Mesendoderm (in vitro differentiated cells): Measurements from ENCODE around the gene CACNB2.

Experiments
- DNase-seq: peaks from one replicate; pipeline ENCODE4 v3.0.0; 2013
- H2AK5ac ChIP-seq: 2 replicates; pipeline ENCODE4 v1.6.1; 2013; ENCODE audit warnings: low read length, inconsistent platforms
- H2BK120ac ChIP-seq: 2 replicates; pipeline ENCODE4 v1.6.1; 2013; ENCODE audit warnings: low read depth, mild to moderate bottlenecking, low read length, moderate library complexity, mixed read lengths
- H2BK15ac ChIP-seq: replicated peaks from 2 replicates; pipeline ENCODE4 v1.6.1; 2013; ENCODE audit warnings: low read depth, mild to moderate bottlenecking, moderate library complexity
- H2BK5ac ChIP-seq: 2 replicates; pipeline ENCODE4 v1.6.1; 2013; ENCODE audit warnings: low read length, inconsistent platforms
- H3K18ac ChIP-seq: 2 replicates; pipeline ENCODE4 v1.6.1; 2013; ENCODE audit warnings: mild to moderate bottlenecking, low read length, mixed read lengths
- H3K23ac ChIP-seq: one replicate; pipeline ENCODE4 v1.6.1; 2013; ENCODE audit warnings: low read length
- H3K27ac ChIP-seq: 2 replicates; pipeline ENCODE4 v1.5.1; 2013; ENCODE audit warnings: low read depth, mild to moderate bottlenecking, inconsistent platforms, low read length, moderate library complexity
- H3K27me3 ChIP-seq: 2 replicates; pipeline ENCODE4 v1.6.1; 2013; ENCODE audit warnings: low read length, control low read depth, mild to moderate bottlenecking, inconsistent platforms; ENCODE audit not compliant: insufficient read depth, poor library complexity
- H3K36me3 ChIP-seq: 2 replicates; pipeline ENCODE4 v1.6.1; 2013; ENCODE audit warnings: low read length, inconsistent platforms; ENCODE audit not compliant: control insufficient read depth, insufficient read depth
- H3K4ac ChIP-seq: one replicate; pipeline ENCODE4 v1.6.1; 2013; ENCODE audit warnings: low read depth, mild to moderate bottlenecking, low read length, moderate library complexity
- H3K4me1 ChIP-seq: 2 replicates; pipeline ENCODE4 v1.6.1; 2013; ENCODE audit warnings: low read depth, low read length, inconsistent platforms; ENCODE audit not compliant: control insufficient read depth
- H3K4me2 ChIP-seq: 2 replicates; pipeline ENCODE4 v1.6.1; 2013; ENCODE audit warnings: low read length
- H3K4me3 ChIP-seq: 2 replicates; pipeline ENCODE4 v1.5.1; 2013; ENCODE audit warnings: mild to moderate bottlenecking, low read length
- H3K56ac ChIP-seq: one replicate; pipeline ENCODE4 v1.6.1; 2013; ENCODE audit warnings: low read length
- H3K79me1 ChIP-seq: 2 replicates; pipeline ENCODE4 v1.6.1; 2013; ENCODE audit warnings: low read length, inconsistent platforms
- H3K79me2 ChIP-seq: 2 replicates; pipeline ENCODE4 v1.6.1; 2013; ENCODE audit warnings: mild to moderate bottlenecking, low read length; ENCODE audit not compliant: control insufficient read depth, insufficient read depth
- H3K9ac ChIP-seq: 2 replicates; pipeline ENCODE4 v1.6.1; 2013; ENCODE audit warnings: low read length, inconsistent platforms
- H4K5ac ChIP-seq: one replicate; pipeline ENCODE4 v1.6.1; 2013; ENCODE audit warnings: low read length
- H4K8ac ChIP-seq: one replicate; pipeline ENCODE4 v1.6.1; 2013; ENCODE audit warnings: low read depth, mild to moderate bottlenecking, control low read depth, low read length, moderate library complexity
- WGBS: extraction: QIAGEN DNeasy Blood & Tissue Kit; methylation state at CpG from one replicate; pipeline ENCODE4 v1.1.7; 2013; ENCODE audit warnings: low lambda C conversion rate, missing lambda C conversion rate; ENCODE audit not compliant: insufficient coverage; ENCODE audit errors: extremely low coverage; 5-methylcytosine and 5-hydroxymethylcytosine counted together

The CACNB2 gene

GRCh38 chr10:18381679-18382078 is 241.5 kb downstream of the CACNB2 start:
- WGBS, result 100% methylated on average over 1 of the region's 5 CpGs
- H3K27ac ChIP-seq, result no peak overlapping the region

GRCh38 chr10:18397906-18398305 is 257.7 kb downstream of the CACNB2 start:
- Histone ChIP-seq H4K8ac (no peak overlapping the region), H3K79me2 (no peaks in the 10 kb centered on the region), H3K27ac (no peak overlapping the region), H4K5ac (no peak overlapping the region), H2BK15ac (no peak overlapping the region), H3K79me1 (no peaks in the 10 kb centered on the region), H3K4ac (no peak overlapping the region), H2AK5ac (no peak overlapping the region), H2BK5ac (no peak overlapping the region), H3K4me1 (no peaks in the 10 kb centered on the region), H3K9ac (no peak overlapping the region), H2BK120ac (no peak overlapping the region), H3K36me3 (no peaks in the 10 kb centered on the region), H3K4me2 (no peak overlapping the region), H3K23ac (no peak overlapping the region), H3K56ac (no peak overlapping the region), H3K4me3 (no peak overlapping the region), H3K27me3 (no peaks in the 10 kb centered on the region), H3K18ac (no peak overlapping the region)
- no peak for DNase-seq
- no CpG with 5 or more reads among the region's 5 CpGs for WGBS

More at GRCh38 chr10:18381679-18382078, 241.5 kb downstream of the CACNB2 start:
- no peaks in the 10 kb centered on the region for H3K27me3 ChIP-seq
- no peak overlapping the region for H3K4ac ChIP-seq
- no peak overlapping the region for H3K9ac ChIP-seq
- H3K56ac ChIP-seq, result no peak overlapping the region
- no peak overlapping the region for H2AK5ac ChIP-seq
- no peak overlapping the region for H2BK5ac ChIP-seq
- no peak overlapping the region for H3K18ac ChIP-seq
- H2BK120ac ChIP-seq, result no peak overlapping the region
- no peak overlapping the region for H3K4me2 ChIP-seq
- H3K79me1 ChIP-seq, result no peaks in the 10 kb centered on the region
- H3K4me1 ChIP-seq, result no peaks in the 10 kb centered on the region
- H3K36me3 ChIP-seq, result no peaks in the 10 kb centered on the region
- no peak overlapping the region for H4K5ac ChIP-seq
- H3K4me3 ChIP-seq, result no peak overlapping the region
- H3K79me2 ChIP-seq, result no peaks in the 10 kb centered on the region
- H4K8ac ChIP-seq, result no peak overlapping the region
- DNase-seq, result no peak
- H3K23ac ChIP-seq, result no peak overlapping the region
- H2BK15ac ChIP-seq, result no peak overlapping the region

GRCh38 chr10:18399158-18399557 is 258.9 kb downstream of the CACNB2 start:
- Histone ChIP-seq H2BK120ac (no peak overlapping the region), H2AK5ac (no peak overlapping the region), H3K79me1 (no peaks in the 10 kb centered on the region), H3K9ac (no peak overlapping the region), H3K27me3 (no peaks in the 10 kb centered on the region), H3K79me2 (no peaks in the 10 kb centered on the region), H3K18ac (no peak overlapping the region), H2BK15ac (no peak overlapping the region), H3K27ac (no peak overlapping the region), H3K56ac (no peak overlapping the region), H4K5ac (no peak overlapping the region), H3K4me1 (no peaks in the 10 kb centered on the region), H3K36me3 (no peaks in the 10 kb centered on the region), H3K4me3 (no peak overlapping the region), H4K8ac (no peak overlapping the region), H2BK5ac (no peak overlapping the region), H3K4ac (no peak overlapping the region), H3K4me2 (no peak overlapping the region), H3K23ac (no peak overlapping the region)
- DNase-seq, result no peak
- no CpG with 5 or more reads among the region's 3 CpGs for WGBS

- Histone ChIP-seq H3K4ac (no peak overlapping the region), H3K27ac (no peak overlapping the region), H3K4me2 (peak overlapping the region; percentile 73), H2BK15ac (no peak overlapping the region), H3K4me1 (no peaks in the 10 kb centered on the region), H4K5ac (no peak overlapping the region), H3K4me3 (peak overlapping the region; percentile 22), H3K27me3 (no peaks in the 10 kb centered on the region), H4K8ac (no peak overlapping the region), H2BK120ac (no peak overlapping the region), H3K9ac (no peak overlapping the region), H3K23ac (no peak overlapping the region), H2BK5ac (no peak overlapping the region), H3K56ac (no peak overlapping the region), H3K36me3 (no peaks in the 10 kb centered on the region), H3K79me2 (no peaks in the 10 kb centered on the region), H3K79me1 (no peaks in the 10 kb centered on the region), H2AK5ac (no peak overlapping the region), H3K18ac (peak overlapping the region; percentile 22)
- peak; percentile 55 for DNase-seq
- WGBS, result no CpG with 5 or more reads among the region's 17 CpGs
Observed at GRCh38 chr10:18400201-18400905, 260.1 kb downstream of the CACNB2 start.

GRCh38 chr10:18400906-18401245 is 260.7 kb downstream of the CACNB2 start:
- no peaks in the 10 kb centered on the region for H3K36me3 ChIP-seq
- no peak overlapping the region for H2BK120ac ChIP-seq

More at GRCh38 chr10:18400906-18401245, 260.7 kb downstream of the CACNB2 start:
- H3K79me1 ChIP-seq, result no peaks in the 10 kb centered on the region
- no peak overlapping the region for H2BK5ac ChIP-seq
- H3K27ac ChIP-seq, result no peak overlapping the region
- no CpG with 5 or more reads among the region's 11 CpGs for WGBS
- DNase-seq, result peak; percentile 34
- no peak overlapping the region for H3K9ac ChIP-seq
- no peaks in the 10 kb centered on the region for H3K4me1 ChIP-seq
- peak overlapping the region; percentile 22 for H3K18ac ChIP-seq
- no peak overlapping the region for H4K5ac ChIP-seq
- H3K4me3 ChIP-seq, result peak overlapping the region; percentile 22
- peak overlapping the region; percentile 73 for H3K4me2 ChIP-seq
- no peaks in the 10 kb centered on the region for H3K27me3 ChIP-seq
- no peak overlapping the region for H3K23ac ChIP-seq
- H2BK15ac ChIP-seq, result no peak overlapping the region
- H4K8ac ChIP-seq, result no peak overlapping the region
- no peaks in the 10 kb centered on the region for H3K79me2 ChIP-seq
- no peak overlapping the region for H2AK5ac ChIP-seq
- no peak overlapping the region for H3K56ac ChIP-seq
- H3K4ac ChIP-seq, result no peak overlapping the region
